IMR-90 (cell line): ENCODE results near the gene EDIL3.

ENCODE experiments used
- BHLHE40 ChIP-seq: fragments of 150-350 bp; IDR thresholded peaks from 2 replicates; pipeline ENCODE4 v1.6.1; 2016; ENCODE audit warnings: mild to moderate bottlenecking, low read depth, low read length
- CEBPB ChIP-seq: IDR thresholded peaks from 2 replicates; pipeline ENCODE4 v1.6.1; 2012; ENCODE audit warnings: low read depth, low read length, improper control_type of control experiment
- CTCF ChIP-seq: conservative IDR thresholded peaks from 2 replicates; pipeline ENCODE4 v1.5.1; 2012; ENCODE audit warnings: mild to moderate bottlenecking, low read depth, low read length, improper control_type of control experiment
- FOS ChIP-seq: fragments of 150-350 bp; IDR thresholded peaks from 2 replicates; pipeline ENCODE4 v1.6.1; 2016; ENCODE audit warnings: low read depth, low read length
- MXI1 ChIP-seq: IDR thresholded peaks from 2 replicates; pipeline ENCODE4 v1.6.1; 2012; ENCODE audit warnings: low read depth, mild to moderate bottlenecking, low read length, moderate library complexity, borderline replicate concordance
- POLR2A ChIP-seq: IDR thresholded peaks from 2 replicates; pipeline ENCODE4 v1.6.1; 2012; ENCODE audit warnings: mild to moderate bottlenecking, low read depth, low read length
- RCOR1 ChIP-seq: IDR thresholded peaks from 2 replicates; pipeline ENCODE4 v1.6.1; 2012; ENCODE audit warnings: mild to moderate bottlenecking, low read length, improper control_type of control experiment; ENCODE audit not compliant: insufficient replicate concordance
- SMC3 ChIP-seq: fragments of 150-350 bp; IDR thresholded peaks from 2 replicates; pipeline ENCODE4 v1.6.1; 2016; ENCODE audit warnings: low read depth, mild to moderate bottlenecking, antibody characterized with exemption, low read length, moderate library complexity

- TF ChIP-seq BHLHE40, result no peak
- TF ChIP-seq CTCF, result no peak
- TF ChIP-seq POLR2A, result no peak
- TF ChIP-seq MXI1, result no peak
- no peak for TF ChIP-seq FOS
- TF ChIP-seq CEBPB, result no peak
- TF ChIP-seq RCOR1, result no peak
- TF ChIP-seq SMC3, result no peak
Measured at GRCh38 chr5:84378961-84379360, 5.7 kb downstream of the EDIL3 start.
